HepG2 (cell line): ENCODE results near the gene ADAM22. TPM values are rescaled to one million over a fixed set of nuclear protein-coding genes. Genes with fewer than 3 reads are reported as not detected.

Experiments used
- ATAC-seq: fragments of 200-7000 bp; cut with Tn5 transposase; 3 replicates; pipeline ENCODE4 v1.9.1; 2020; ENCODE audit warnings: mild to moderate bottlenecking, moderate library complexity
- BruUV-seq: library from RNA; stranded (reverse); fragments of 400-500 nt; replicated peaks from 2 replicates; lab custom pipeline; 2021; lab: Mats Ljungman, UMichigan
- CTCF ChIA-PET: fragments of 300-600 bp; formaldehyde crosslinking; extraction: SDS; loops from one replicate; lab custom pipeline; 2021; ENCODE audit warnings: low total read pairs, inconsistent platforms, low intra/inter-chr PET ratio; lab: Yijun Ruan, JAX
- POLR2A ChIA-PET: fragments of 350-600 bp; sonication (Branson Sonifier 250); formaldehyde crosslinking; loops from one replicate; lab custom pipeline; 2020; ENCODE audit warnings: antibody characterized with exemption, inconsistent platforms; lab: Yijun Ruan, JAX
- DNase-seq: peaks from one replicate; pipeline ENCODE4 v3.0.0-alpha.2; 2015; ENCODE audit warnings: low spot score
- FAIRE-seq: peaks from 3 replicates; lab custom pipeline; 2011; peaks lifted over from hg19 to GRCh38; lab: Jason Lieb, UNC
- H2AFZ ChIP-seq: one replicate; pipeline ENCODE4 v1.6.1; 2011; ENCODE audit warnings: low read length, inconsistent platforms
- H3K27ac ChIP-seq: fragments of 300-600 bp; 3 replicates; pipeline ENCODE4 v1.8.0; 2011; ENCODE audit warnings: mixed run types, mild to moderate bottlenecking, mixed read lengths, low read length, inconsistent platforms; ENCODE audit not compliant: insufficient read depth; ENCODE audit errors: extremely low read length
- H3K27me3 ChIP-seq, 2 experiments: fragments of 200-600 bp in 1 of 2; 2 replicates in 1 of 2; 3 replicates in 1 of 2; pipeline versions ENCODE4 v1.6.0 to v1.8.0; 2011; ENCODE audit warnings: low read length in 2 of 2, mild to moderate bottlenecking in 2 of 2, moderate library complexity in 2 of 2, inconsistent platforms in 1 of 2; ENCODE audit not compliant: insufficient read depth in 2 of 2, control insufficient read depth in 1 of 2
- H3K36me3 ChIP-seq, 2 experiments: fragments of 200-600 bp in 1 of 2; replicated peaks in 1 of 2; 2 replicates in 1 of 2; 3 replicates in 1 of 2; pipeline versions ENCODE4 v1.5.1 to v1.8.0; 2011; ENCODE audit warnings: low read length in 2 of 2, inconsistent platforms in 1 of 2; ENCODE audit not compliant: insufficient read depth in 2 of 2, control insufficient read depth in 1 of 2
- H3K4me1 ChIP-seq: 2 replicates; pipeline ENCODE4 v1.5.1; 2012; ENCODE audit warnings: low read length, inconsistent platforms; ENCODE audit not compliant: insufficient read depth
- H3K4me2 ChIP-seq: 2 replicates; pipeline ENCODE4 v1.6.0; 2011; ENCODE audit warnings: low read depth, low read length, inconsistent platforms
- H3K4me3 ChIP-seq, 3 experiments: fragments of 200-600 bp in 1 of 3; sonication (generic), shearing (Covaris generic) in 1 of 3; replicated peaks in 1 of 3; 2 replicates each; pipeline ENCODE4 v1.5.1; 2011 to 2016; ENCODE audit warnings: low read length in 3 of 3, inconsistent platforms in 2 of 3, low read depth in 2 of 3, mild to moderate bottlenecking in 2 of 3, control low read depth in 1 of 3, mixed read lengths in 1 of 3; ENCODE audit not compliant: insufficient read depth in 1 of 3
- H3K79me2 ChIP-seq: one replicate; pipeline ENCODE4 v1.6.1; 2011; ENCODE audit warnings: low read length, inconsistent platforms; ENCODE audit not compliant: insufficient read depth
- H3K9ac ChIP-seq: 2 replicates; pipeline ENCODE4 v1.6.0; 2011; ENCODE audit warnings: mild to moderate bottlenecking, low read depth, low read length, inconsistent platforms; ENCODE audit not compliant: insufficient read depth
- H3K9me3 ChIP-seq: 2 replicates; pipeline ENCODE4 v1.5.1; 2012; ENCODE audit warnings: mild to moderate bottlenecking, low read length
- H4K20me1 ChIP-seq: 2 replicates; pipeline ENCODE4 v1.6.0; 2011; ENCODE audit warnings: inconsistent platforms, mild to moderate bottlenecking, low read length, moderate library complexity; ENCODE audit not compliant: insufficient read depth
- AGO1 ChIP-seq: fragments of 200-400 bp; formaldehyde crosslinking; IDR thresholded peaks from 2 replicates; pipeline ENCODE4 v1.6.1; 2017; ENCODE audit warnings: mild to moderate bottlenecking, low read depth, low read length, moderate library complexity; ENCODE audit not compliant: poor library complexity, severe bottlenecking
- CEBPB ChIP-seq: IDR thresholded peaks from 2 replicates; pipeline ENCODE4 v1.6.1; 2011; ENCODE audit warnings: low read depth, low read length, improper control_type of control experiment, borderline replicate concordance
- FOXM1 ChIP-seq: sonication (generic); formaldehyde crosslinking; IDR thresholded peaks from 2 replicates; pipeline ENCODE4 v1.5.0; 2020; ENCODE audit warnings: missing genetic modification reagents
- KDM2A ChIP-seq: sonication (generic); formaldehyde crosslinking; IDR thresholded peaks from 2 replicates; pipeline ENCODE4 v1.4.0; 2020; ENCODE audit warnings: low read depth, missing genetic modification reagents, borderline replicate concordance
- KDM6A ChIP-seq: IDR thresholded peaks from 2 replicates; pipeline ENCODE4 v1.6.1; 2016; ENCODE audit warnings: low read depth
- NFE2 ChIP-seq: sonication (generic); formaldehyde crosslinking; IDR thresholded peaks from 2 replicates; pipeline ENCODE4 v1.4.0; 2020; ENCODE audit warnings: missing genetic modification reagents
- NPAS2 ChIP-seq: sonication (generic); formaldehyde crosslinking; IDR thresholded peaks from 2 replicates; pipeline ENCODE4 v1.8.0; 2022; ENCODE audit warnings: mild to moderate bottlenecking, missing genetic modification reagents, borderline replicate concordance
- RORA ChIP-seq: sonication (generic); formaldehyde crosslinking; IDR thresholded peaks from 2 replicates; pipeline ENCODE4 v1.5.0; 2020; ENCODE audit warnings: mild to moderate bottlenecking, missing genetic modification reagents, moderate library complexity
- STAG1 ChIP-seq: sonication (generic); formaldehyde crosslinking; IDR thresholded peaks from 2 replicates; pipeline ENCODE4 v1.4.0; 2020; ENCODE audit warnings: missing genetic modification reagents
- ZC3H4 ChIP-seq: sonication (generic); formaldehyde crosslinking; IDR thresholded peaks from 2 replicates; pipeline ENCODE4 v1.4.0; 2020; ENCODE audit warnings: missing genetic modification reagents, borderline replicate concordance
- ZNF367 ChIP-seq: sonication (generic); formaldehyde crosslinking; IDR thresholded peaks from 2 replicates; pipeline ENCODE4 v1.4.0; 2020; ENCODE audit warnings: missing genetic modification reagents, borderline replicate concordance
- ZNF564 ChIP-seq: sonication (generic); formaldehyde crosslinking; IDR thresholded peaks from 2 replicates; pipeline ENCODE4 v1.8.1; 2023; ENCODE audit warnings: mild to moderate bottlenecking, missing genetic modification reagents
- ZNF615 ChIP-seq: sonication (generic); formaldehyde crosslinking; IDR thresholded peaks from 2 replicates; pipeline ENCODE4 v1.5.0; 2020; ENCODE audit warnings: mild to moderate bottlenecking, missing genetic modification reagents, borderline replicate concordance
- ZNF672 ChIP-seq: sonication (generic); formaldehyde crosslinking; IDR thresholded peaks from 2 replicates; pipeline ENCODE4 v1.8.1; 2022; ENCODE audit warnings: missing genetic modification reagents
- WGBS: methylation state at CpG from one replicate; pipeline ENCODE4 v1.1.6; 2017; ENCODE audit warnings: low lambda C conversion rate; 5-methylcytosine and 5-hydroxymethylcytosine counted together
- in situ Hi-C: cut with HindIII; loops from 2 replicates; pipeline ENCODE4 v1.10.0; 2017; ENCODE audit warnings: low pct_unique_long_range_greater_than_20kb; ENCODE audit not compliant: extremely low pct_ligation_motif_present
- intact Hi-C: fragments of 100-400 bp; cut with micrococcal nuclease; formaldehyde crosslinking; loops from one replicate; pipeline ENCODE4 v1.10.0; 2022; ENCODE audit not compliant: unreplicated experiment
- polyA plus RNA-seq, 8 experiments: library from polyadenylated mRNA; depleted of rRNA in 3 of 8; stranded (reverse) in 7 of 8; unstranded in 1 of 8; fragments of >200 nt; fragmentation: Illumina TruSeq in 4 of 8; extraction: Trizol in 4 of 8; gene quantifications; 2 replicates each; pipeline versions ENCODE4 v1.2.1 to v1.2.3, GENCODE V29; 2011 to 2016; ENCODE audit warnings: low read depth in 4 of 8, missing spikeins in 1 of 8, mixed read lengths in 1 of 8; ENCODE audit not compliant: insufficient read depth in 1 of 8
- total RNA-seq, 5 experiments: library from RNA; depleted of rRNA; stranded (reverse); fragments of >200 nt; fragmentation: Illumina TruSeq; extraction: Trizol; gene quantifications; 2 replicates each; pipeline ENCODE4 v1.2.3, GENCODE V29; 2016; ENCODE audit warnings: low read depth in 1 of 5
- TF ChIP-seq, protein P1 (sequence below): sonication (generic); formaldehyde crosslinking; IDR thresholded peaks from 2 replicates; pipeline ENCODE4 v1.8.0; 2022; ENCODE audit warnings: mild to moderate bottlenecking, missing genetic modification reagents, borderline replicate concordance
- TF ChIP-seq, protein P2 (sequence below): sonication (generic); formaldehyde crosslinking; IDR thresholded peaks from 2 replicates; pipeline ENCODE4 v1.5.0; 2020; ENCODE audit warnings: missing genetic modification reagents
- TF ChIP-seq, protein P3 (sequence below): sonication (generic); formaldehyde crosslinking; IDR thresholded peaks from 2 replicates; pipeline ENCODE4 v1.8.0; 2022; ENCODE audit warnings: missing genetic modification reagents, mild to moderate bottlenecking, inconsistent platforms, borderline replicate concordance
- TF ChIP-seq, protein P4 (sequence below): sonication (generic); formaldehyde crosslinking; IDR thresholded peaks from 2 replicates; pipeline ENCODE4 v1.4.0; 2020; ENCODE audit warnings: mild to moderate bottlenecking, missing genetic modification reagents

Gene ADAM22
- total and polyA plus RNA-seq, 2 of the 13 experiments (the other 11 are each of a cell fraction or from before 2014, with no cell fraction given), result 1.9 to 6.7 TPM

DNA sequence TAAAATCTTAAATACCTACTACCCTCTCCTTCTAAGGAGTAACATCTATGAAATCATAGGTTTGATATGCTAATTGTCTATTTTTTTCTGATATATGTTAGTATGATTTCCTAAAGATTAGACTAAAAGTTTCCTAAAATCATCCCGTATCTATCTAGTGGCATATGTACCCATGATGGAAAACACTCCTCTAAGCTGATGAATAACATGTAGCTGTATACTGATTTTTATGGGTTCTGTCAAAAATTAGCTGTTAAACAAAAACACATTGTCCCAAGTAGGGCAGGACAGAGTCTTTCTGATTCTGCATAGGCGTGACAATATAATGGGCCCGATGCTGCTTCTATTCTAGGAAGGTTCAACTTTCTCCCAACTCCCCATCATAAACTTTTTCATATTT, 79.9 kb downstream of the ADAM22 start (continued):
- no peak for TF ChIP-seq CEBPB
- TF ChIP-seq, protein P1, sequence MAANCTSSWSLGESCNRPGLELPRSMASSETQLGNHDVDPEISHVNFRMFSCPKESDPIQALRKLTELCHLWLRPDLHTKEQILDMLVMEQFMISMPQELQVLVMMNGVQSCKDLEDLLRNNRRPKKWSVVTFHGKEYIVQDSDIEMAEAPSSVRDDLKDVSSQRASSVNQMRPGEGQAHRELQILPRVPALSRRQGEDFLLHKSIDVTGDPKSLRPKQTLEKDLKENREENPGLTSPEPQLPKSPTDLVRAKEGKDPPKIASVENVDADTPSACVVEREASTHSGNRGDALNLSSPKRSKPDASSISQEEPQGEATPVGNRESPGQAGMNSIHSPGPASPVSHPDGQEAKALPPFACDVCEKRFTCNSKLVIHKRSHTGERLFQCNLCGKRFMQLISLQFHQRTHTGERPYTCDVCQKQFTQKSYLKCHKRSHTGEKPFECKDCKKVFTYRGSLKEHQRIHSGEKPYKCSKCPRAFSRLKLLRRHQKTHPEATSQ (CRISPR knock-in tag), result no peak

DNA sequence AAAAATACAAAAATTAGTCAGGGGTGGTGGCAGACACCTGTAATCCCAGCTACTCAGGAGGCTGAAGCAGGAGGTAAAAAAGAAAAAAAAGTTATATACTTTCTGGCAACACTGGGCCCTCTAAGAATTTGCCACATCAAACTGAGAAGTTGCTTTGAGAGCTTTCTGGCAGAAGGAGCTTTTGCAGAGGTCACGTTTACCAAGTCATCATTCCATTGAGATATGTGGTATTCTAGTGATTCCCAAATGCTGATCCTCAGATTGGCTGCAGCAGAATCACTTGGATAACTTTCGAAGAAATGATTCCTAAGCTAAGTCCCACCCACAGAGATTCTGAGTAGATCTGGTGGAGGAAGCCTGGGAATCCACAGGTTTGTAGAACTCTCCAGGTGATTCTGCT, 80.5 kb downstream of the ADAM22 start:
- Histone ChIP-seq H3K27me3 (no peaks in the 10 kb centered on the region), H3K36me3 (no peaks in the 10 kb centered on the region), H3K4me2 (no peak overlapping the region), H3K27ac (no peak overlapping the region), H3K9me3 (no peaks in the 10 kb centered on the region), H3K79me2 (no peaks in the 10 kb centered on the region), H3K4me3 (no peak overlapping the region), H3K4me1 (peaks cover 8% of the 10 kb centered on the region; the same call in 1 of the 2 replicates), H3K9ac (no peak overlapping the region), H2AFZ (no peak overlapping the region), H4K20me1 (no peaks in the 10 kb centered on the region)
- in situ Hi-C loops, result no loop called here
- 48% methylated on average over 2 of the region's 2 CpGs for whole genome bisulfite sequencing
- POLR2A ChIA-PET, result no interaction called here
- no peak for DNase-seq
- intact Hi-C loops, result no loop called here
- ATAC-seq, result no peak
- TF ChIP-seq ZNF615 (CRISPR knock-in tag) (no peak), ZNF367 (CRISPR knock-in tag) (no peak), NFE2 (CRISPR knock-in tag) (no peak), FOXM1 (no peak), NPAS2 (no peak), RORA (CRISPR knock-in tag) (no peak), KDM2A (CRISPR knock-in tag) (no peak), AGO1 (no peak), ZNF672 (CRISPR knock-in tag) (no peak), STAG1 (CRISPR knock-in tag) (no peak), ZC3H4 (CRISPR knock-in tag) (no peak), KDM6A (CRISPR knock-in tag) (no peak), ZNF564 (CRISPR knock-in tag) (no peak)
- TF ChIP-seq, protein P2, sequence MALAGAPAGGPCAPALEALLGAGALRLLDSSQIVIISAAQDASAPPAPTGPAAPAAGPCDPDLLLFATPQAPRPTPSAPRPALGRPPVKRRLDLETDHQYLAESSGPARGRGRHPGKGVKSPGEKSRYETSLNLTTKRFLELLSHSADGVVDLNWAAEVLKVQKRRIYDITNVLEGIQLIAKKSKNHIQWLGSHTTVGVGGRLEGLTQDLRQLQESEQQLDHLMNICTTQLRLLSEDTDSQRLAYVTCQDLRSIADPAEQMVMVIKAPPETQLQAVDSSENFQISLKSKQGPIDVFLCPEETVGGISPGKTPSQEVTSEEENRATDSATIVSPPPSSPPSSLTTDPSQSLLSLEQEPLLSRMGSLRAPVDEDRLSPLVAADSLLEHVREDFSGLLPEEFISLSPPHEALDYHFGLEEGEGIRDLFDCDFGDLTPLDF (CRISPR knock-in tag), result no peak
- TF ChIP-seq, protein P3, sequence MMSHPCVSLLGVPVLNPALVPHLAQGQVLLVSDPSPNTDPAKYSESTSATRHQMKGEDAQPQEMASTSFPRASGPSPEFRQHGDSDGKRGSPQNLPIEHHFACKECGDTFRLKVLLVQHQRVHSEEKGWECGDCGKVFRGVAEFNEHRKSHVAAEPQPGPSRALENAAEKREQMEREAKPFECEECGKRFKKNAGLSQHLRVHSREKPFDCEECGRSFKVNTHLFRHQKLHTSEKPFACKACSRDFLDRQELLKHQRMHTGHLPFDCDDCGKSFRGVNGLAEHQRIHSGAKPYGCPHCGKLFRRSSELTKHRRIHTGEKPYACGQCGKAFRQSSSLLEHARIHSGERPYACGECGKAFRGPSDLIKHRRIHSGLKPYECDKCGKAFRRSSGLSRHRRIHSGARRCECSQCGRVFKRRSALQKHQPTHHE (CRISPR knock-in tag), result no peak
- TF ChIP-seq, protein P4, sequence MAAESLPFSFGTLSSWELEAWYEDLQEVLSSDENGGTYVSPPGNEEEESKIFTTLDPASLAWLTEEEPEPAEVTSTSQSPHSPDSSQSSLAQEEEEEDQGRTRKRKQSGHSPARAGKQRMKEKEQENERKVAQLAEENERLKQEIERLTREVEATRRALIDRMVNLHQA (CRISPR knock-in tag), result no peak
- TF ChIP-seq, all 625 proteins: peak for 0
- CTCF ChIA-PET, result no interaction called here
- no TSS peak for BruUV-seq
- no peak for FAIRE-seq
